OCI-LY1 (cell line): ENCODE results near the gene MED13.

Experiments
- H2AFZ ChIP-seq: fragments of 200-600 bp; sonication (generic), shearing (Covaris generic); 2 replicates; pipeline ENCODE4 v1.6.0; 2014; ENCODE audit warnings: antibody characterized with exemption, mild to moderate bottlenecking, low read length
- H3F3A ChIP-seq: fragments of 200-600 bp; sonication (generic), shearing (Covaris generic); 2 replicates; pipeline ENCODE4 v1.6.0; 2014; ENCODE audit warnings: mild to moderate bottlenecking, antibody characterized with exemption, low read length, moderate library complexity; ENCODE audit not compliant: insufficient read depth
- H3K27ac ChIP-seq: fragments of 200-600 bp; sonication (generic); 2 replicates; pipeline ENCODE4 v1.5.1; 2014; ENCODE audit warnings: low read length, mixed run types, mild to moderate bottlenecking, low read depth; ENCODE audit not compliant: poor library complexity, severe bottlenecking
- H3K27me3 ChIP-seq: fragments of 200-600 bp; sonication (generic); 2 replicates; pipeline ENCODE4 v1.6.0; 2014; ENCODE audit warnings: antibody characterized with exemption, mild to moderate bottlenecking, low read length, moderate library complexity; ENCODE audit not compliant: insufficient read depth
- H3K36me3 ChIP-seq: fragments of 200-600 bp; sonication (generic); 2 replicates; pipeline ENCODE4 v1.6.1; 2014; ENCODE audit warnings: mild to moderate bottlenecking, antibody characterized with exemption, low read length, moderate library complexity, mixed read lengths; ENCODE audit not compliant: insufficient read depth
- H3K4me1 ChIP-seq: fragments of 200-600 bp; sonication (generic); 2 replicates; pipeline ENCODE4 v1.5.1; 2014; ENCODE audit warnings: mild to moderate bottlenecking, low read length, moderate library complexity; ENCODE audit not compliant: insufficient read depth, severe bottlenecking
- H3K4me2 ChIP-seq: fragments of 200-600 bp; sonication (generic), shearing (Covaris generic); 2 replicates; pipeline ENCODE4 v1.6.1; 2014; ENCODE audit warnings: low read length
- H3K4me3 ChIP-seq: fragments of 200-600 bp; sonication (generic); 2 replicates; pipeline ENCODE4 v1.5.1; 2014; ENCODE audit warnings: low read length, low read depth, mild to moderate bottlenecking, mixed read lengths; ENCODE audit not compliant: poor library complexity, severe bottlenecking
- H3K79me2 ChIP-seq: fragments of 200-600 bp; shearing (Covaris generic); 2 replicates; pipeline ENCODE4 v1.6.1; 2016; ENCODE audit warnings: mixed run types, low read length, mixed read lengths; ENCODE audit not compliant: insufficient read depth
- H3K9ac ChIP-seq: fragments of 200-600 bp; sonication (generic), shearing (Covaris generic); 2 replicates; pipeline ENCODE4 v1.6.1; 2014; ENCODE audit warnings: mild to moderate bottlenecking, low read length, mixed read lengths
- H3K9me2 ChIP-seq: fragments of 200-600 bp; sonication (generic), shearing (Covaris generic); 2 replicates; pipeline ENCODE4 v1.6.1; 2014; ENCODE audit warnings: low read depth, mild to moderate bottlenecking, low read length, mixed read lengths
- H3K9me3 ChIP-seq: fragments of 200-600 bp; shearing (Covaris generic); 2 replicates; pipeline ENCODE4 v1.6.1; 2014; ENCODE audit warnings: low read length, mixed read lengths
- H4K20me1 ChIP-seq: fragments of 200-600 bp; sonication (generic), shearing (Covaris generic); 2 replicates; pipeline ENCODE4 v1.6.0; 2016; ENCODE audit warnings: mild to moderate bottlenecking, low read length; ENCODE audit not compliant: insufficient read depth
- CTCF ChIP-seq: fragments of 200-600 bp; sonication (generic), shearing (Covaris generic); IDR thresholded peaks from 2 replicates; pipeline ENCODE4 v1.5.1; 2017; ENCODE audit warnings: mild to moderate bottlenecking, antibody characterized with exemption, low read length, moderate library complexity, mixed read lengths
- EZH2 ChIP-seq: fragments of 200-600 bp; sonication (generic), shearing (Covaris generic); IDR thresholded peaks from 2 replicates; pipeline ENCODE4 v1.8.0; 2017; ENCODE audit warnings: borderline replicate concordance, mixed run types, mild to moderate bottlenecking, antibody characterized with exemption, low read length, moderate library complexity, mixed read lengths

The MED13 gene

GRCh38 chr17:62089334-62089733 lies 24.3 kb upstream of the MED13 start:
- Histone ChIP-seq H3K4me3 (no peak overlapping the region), H3K27me3 (peaks cover 5% of the 10 kb centered on the region; the same call in 1 of the 2 replicates), H3K27ac (no peak overlapping the region), H3K9me3 (no peaks in the 10 kb centered on the region), H3K36me3 (no peaks in the 10 kb centered on the region), H3F3A (no peaks in the 10 kb centered on the region), H3K79me2 (no peaks in the 10 kb centered on the region), H3K4me1 (peaks cover 5% of the 10 kb centered on the region), H2AFZ (no peak overlapping the region), H4K20me1 (no peaks in the 10 kb centered on the region), H3K9ac (no peak overlapping the region), H3K9me2 (no peaks in the 10 kb centered on the region), H3K4me2 (no peak overlapping the region)
- no peak for TF ChIP-seq CTCF
- TF ChIP-seq EZH2: no peak

GRCh38 chr17:62086737-62087136 lies 21.7 kb upstream of the MED13 start:
- H3F3A ChIP-seq: no peaks in the 10 kb centered on the region
- H3K9me2 ChIP-seq: no peaks in the 10 kb centered on the region
- no peak overlapping the region for H3K9ac ChIP-seq
- TF ChIP-seq CTCF (no peak), EZH2 (no peak)
- H3K4me1 ChIP-seq: peaks cover 5% of the 10 kb centered on the region
- no peaks in the 10 kb centered on the region for H4K20me1 ChIP-seq
- H3K4me2 ChIP-seq: no peak overlapping the region
- no peaks in the 10 kb centered on the region for H3K79me2 ChIP-seq
- no peaks in the 10 kb centered on the region for H3K9me3 ChIP-seq
- H3K27ac ChIP-seq: no peak overlapping the region
- no peaks in the 10 kb centered on the region for H3K36me3 ChIP-seq
- no peak overlapping the region for H2AFZ ChIP-seq
- H3K4me3 ChIP-seq: no peak overlapping the region
- peaks cover 5% of the 10 kb centered on the region; the same call in 1 of the 2 replicates for H3K27me3 ChIP-seq

- no peak overlapping the region for H3K4me2 ChIP-seq
- H3K27ac ChIP-seq: no peak overlapping the region
- H4K20me1 ChIP-seq: no peaks in the 10 kb centered on the region
- H3K79me2 ChIP-seq: no peaks in the 10 kb centered on the region
- H3K36me3 ChIP-seq: no peaks in the 10 kb centered on the region
- H3K27me3 ChIP-seq: peaks cover 5% of the 10 kb centered on the region; the same call in 1 of the 2 replicates
- H2AFZ ChIP-seq: no peak overlapping the region
- H3K9ac ChIP-seq: no peak overlapping the region
- TF ChIP-seq CTCF (no peak), EZH2 (no peak)
- no peaks in the 10 kb centered on the region for H3K9me3 ChIP-seq
- no peak overlapping the region for H3K4me3 ChIP-seq
- H3F3A ChIP-seq: no peaks in the 10 kb centered on the region
- peaks cover 5% of the 10 kb centered on the region for H3K4me1 ChIP-seq
- no peaks in the 10 kb centered on the region for H3K9me2 ChIP-seq
Measured at GRCh38 chr17:62085511-62086408, 20.7 kb upstream of the MED13 start.
